ENCODE measurements around the gene BRWD1. TPM values are rescaled to one million over a fixed set of nuclear protein-coding genes. Genes with fewer than 3 reads are reported as not detected.
A peak's percentile ranks its signal among the peaks of the same experiment; 100 is the strongest.

The BRWD1 gene
- total RNA-seq, 1 experiment from 2014 or later = 53.3 TPM

DNA sequence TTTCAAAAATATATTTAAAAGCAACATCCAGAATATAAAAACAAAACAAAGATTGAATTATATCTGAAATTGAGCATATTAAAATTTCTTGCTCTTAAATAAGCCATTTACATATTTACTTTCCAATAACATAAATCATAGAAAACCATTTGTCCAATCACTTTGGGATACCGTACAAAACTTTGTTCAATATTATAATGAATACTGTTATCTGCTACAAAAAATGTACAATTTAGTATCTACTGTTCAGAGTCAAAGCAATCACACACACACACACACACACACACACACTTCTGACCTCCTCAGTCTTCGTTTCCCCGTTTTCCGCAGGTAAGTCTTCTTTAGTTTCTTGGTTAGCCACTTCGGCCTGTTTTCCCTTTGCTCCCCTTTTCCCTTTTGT, 31.4 kb upstream of the BRWD1 start:
- no peaks in the 10 kb centered on the region for H3K27me3 Mint-ChIP-seq (ENCODE audit: low read depth)
- ATAC-seq (no peak), DNase-seq (ENCODE audit: low spot score) (no peak)
- H3K4me1 Mint-ChIP-seq = peaks cover 34% of the 10 kb centered on the region
- H3K27ac Mint-ChIP-seq = peak overlapping the region; percentile 41; the same call in 1 of the 2 replicates
- ChIA-PET CTCF (no interaction called here), POLR2A (no interaction called here)
- TF ChIP-seq IRF1 (CRISPR knock-in tag; IDR thresholded peaks at IDR 0.05) = no peak
- no peak for TF ChIP-seq ATF2 (CRISPR knock-in tag; IDR thresholded peaks at IDR 0.05; ENCODE audit: borderline replicate concordance, low read depth)
- TF ChIP-seq ZBTB21 (CRISPR knock-in tag; IDR thresholded peaks at IDR 0.05; ENCODE audit: borderline replicate concordance) = no peak
- TF ChIP-seq, protein P1, sequence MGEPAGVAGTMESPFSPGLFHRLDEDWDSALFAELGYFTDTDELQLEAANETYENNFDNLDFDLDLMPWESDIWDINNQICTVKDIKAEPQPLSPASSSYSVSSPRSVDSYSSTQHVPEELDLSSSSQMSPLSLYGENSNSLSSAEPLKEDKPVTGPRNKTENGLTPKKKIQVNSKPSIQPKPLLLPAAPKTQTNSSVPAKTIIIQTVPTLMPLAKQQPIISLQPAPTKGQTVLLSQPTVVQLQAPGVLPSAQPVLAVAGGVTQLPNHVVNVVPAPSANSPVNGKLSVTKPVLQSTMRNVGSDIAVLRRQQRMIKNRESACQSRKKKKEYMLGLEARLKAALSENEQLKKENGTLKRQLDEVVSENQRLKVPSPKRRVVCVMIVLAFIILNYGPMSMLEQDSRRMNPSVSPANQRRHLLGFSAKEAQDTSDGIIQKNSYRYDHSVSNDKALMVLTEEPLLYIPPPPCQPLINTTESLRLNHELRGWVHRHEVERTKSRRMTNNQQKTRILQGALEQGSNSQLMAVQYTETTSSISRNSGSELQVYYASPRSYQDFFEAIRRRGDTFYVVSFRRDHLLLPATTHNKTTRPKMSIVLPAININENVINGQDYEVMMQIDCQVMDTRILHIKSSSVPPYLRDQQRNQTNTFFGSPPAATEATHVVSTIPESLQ (CRISPR knock-in tag; IDR thresholded peaks at IDR 0.05) = no peak
- TF ChIP-seq NFYB (CRISPR knock-in tag; conservative IDR thresholded peaks at IDR 0.05; ENCODE audit: low read depth) = no peak
- no peaks in the 10 kb centered on the region for H3K9me3 Mint-ChIP-seq
- H3K4me3 Mint-ChIP-seq = no peak overlapping the region
- peaks cover 62% of the 10 kb centered on the region for H3K36me3 Mint-ChIP-seq

GRCh38 chr21:39341249-39341923, 28.0 kb upstream of the BRWD1 start:
- H3K36me3 Mint-ChIP-seq = peaks cover 49% of the 10 kb centered on the region
- no peak overlapping the region for H3K4me3 Mint-ChIP-seq
- POLR2A ChIA-PET = interaction anchor here (1.0 to 1.4 kb wide), 2 partner anchors 23 to 41 kb away, joined by 3 read pairs; no protein-coding TSS in a partner anchor
- CTCF ChIA-PET = no interaction called here
- peaks cover 21% of the 10 kb centered on the region for H3K4me1 Mint-ChIP-seq
- no peak overlapping the region for H3K27ac Mint-ChIP-seq
- H3K9me3 Mint-ChIP-seq = no peaks in the 10 kb centered on the region
- no peak for ATAC-seq
- no peak for DNase-seq (ENCODE audit: low spot score)
- TF ChIP-seq ZNF317 (CRISPR knock-in tag; IDR thresholded peaks at IDR 0.05; ENCODE audit: borderline replicate concordance, low read depth) = no peak
- no peak for TF ChIP-seq SMAD4 (CRISPR knock-in tag; IDR thresholded peaks at IDR 0.05)
- no peak for TF ChIP-seq ETV6 (CRISPR knock-in tag; IDR thresholded peaks at IDR 0.05)
- TF ChIP-seq, protein P2, sequence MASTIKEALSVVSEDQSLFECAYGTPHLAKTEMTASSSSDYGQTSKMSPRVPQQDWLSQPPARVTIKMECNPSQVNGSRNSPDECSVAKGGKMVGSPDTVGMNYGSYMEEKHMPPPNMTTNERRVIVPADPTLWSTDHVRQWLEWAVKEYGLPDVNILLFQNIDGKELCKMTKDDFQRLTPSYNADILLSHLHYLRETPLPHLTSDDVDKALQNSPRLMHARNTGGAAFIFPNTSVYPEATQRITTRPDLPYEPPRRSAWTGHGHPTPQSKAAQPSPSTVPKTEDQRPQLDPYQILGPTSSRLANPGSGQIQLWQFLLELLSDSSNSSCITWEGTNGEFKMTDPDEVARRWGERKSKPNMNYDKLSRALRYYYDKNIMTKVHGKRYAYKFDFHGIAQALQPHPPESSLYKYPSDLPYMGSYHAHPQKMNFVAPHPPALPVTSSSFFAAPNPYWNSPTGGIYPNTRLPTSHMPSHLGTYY (CRISPR knock-in tag; IDR thresholded peaks at IDR 0.05) = 0 out of 2 replicates have a peak, but pooled peaks have one; percentile 48
- no peak for TF ChIP-seq RELA (CRISPR knock-in tag; IDR thresholded peaks at IDR 0.05; ENCODE audit: borderline replicate concordance)
- no peak for TF ChIP-seq ZNF219 (CRISPR knock-in tag; IDR thresholded peaks at IDR 0.05; ENCODE audit: borderline replicate concordance)
- TF ChIP-seq ZSCAN18 (CRISPR knock-in tag; IDR thresholded peaks at IDR 0.05) = no peak
- no peak for TF ChIP-seq TEAD4 (CRISPR knock-in tag; IDR thresholded peaks at IDR 0.05)
- TF ChIP-seq ZNF416 (CRISPR knock-in tag; IDR thresholded peaks at IDR 0.05) = 0 out of 2 replicates have a peak, but pooled peaks have one; percentile 38
- 0 out of 2 replicates have a peak, but pooled peaks have one; percentile 31 for TF ChIP-seq PRRX2 (CRISPR knock-in tag; IDR thresholded peaks at IDR 0.05)
- TF ChIP-seq ZNF232 (CRISPR knock-in tag; IDR thresholded peaks at IDR 0.05) = no peak
- no peak for TF ChIP-seq AR (CRISPR knock-in tag; IDR thresholded peaks at IDR 0.05)
- no peaks in the 10 kb centered on the region for H3K27me3 Mint-ChIP-seq (ENCODE audit: low read depth)

Measured in WTC11 (cell line).